B cell (primary cell): ENCODE results near the gene NPAS3. TPM values are rescaled to one million over a fixed set of nuclear protein-coding genes. Genes with fewer than 3 reads are reported as not detected.

ENCODE experiments used
- ATAC-seq: fragments of 200-7000 bp; cut with Tn5 transposase; one replicate; pipeline ENCODE4 v1.10.0; 2021; ENCODE audit warnings: low read depth, mild to moderate bottlenecking, moderate number of reproducible peaks, moderate library complexity
- CTCF ChIA-PET: fragments of 350-600 bp; sonication (Branson Sonifier 250); formaldehyde crosslinking; loops from one replicate; lab custom pipeline; 2021; ENCODE audit warnings: antibody characterized with exemption, inconsistent platforms; lab: Charles Lee
- POLR2A ChIA-PET: fragments of 350-600 bp; sonication (Branson Sonifier 250); formaldehyde crosslinking; loops from one replicate; lab custom pipeline; 2021; ENCODE audit warnings: antibody characterized with exemption; lab: Charles Lee
- DNase-seq: peaks from one replicate; pipeline ENCODE4 v3.0.0; 2013
- H2AFZ ChIP-seq: 2 replicates; pipeline ENCODE4 v1.6.1; 2012; ENCODE audit warnings: mild to moderate bottlenecking, low read depth, low read length; ENCODE audit not compliant: insufficient read depth, poor library complexity, severe bottlenecking
- H3K27ac ChIP-seq, 2 donors: 1 replicate in 1 of 2; 2 replicates in 1 of 2; pipeline ENCODE4 v1.5.1; 2012 to 2013; ENCODE audit warnings: low read length in 2 of 2, mild to moderate bottlenecking in 2 of 2, moderate library complexity in 1 of 2
- H3K27me3 ChIP-seq, 4 experiments: fragments of 200-600 bp in 1 of 4; sonication (generic) in 1 of 4; replicated peaks in 1 of 4; 1 replicate in 2 of 4; 2 replicates in 2 of 4; pipeline versions ENCODE4 v1.6.1 to v1.7.0; 2013 to 2016; ENCODE audit warnings: low read length in 3 of 4, mild to moderate bottlenecking in 2 of 4, mixed read lengths in 1 of 4, moderate library complexity in 1 of 4; ENCODE audit not compliant: insufficient read depth in 4 of 4, control insufficient read depth in 3 of 4; ENCODE audit errors: control extremely low read depth in 1 of 4
- H3K36me3 ChIP-seq, 2 experiments: replicated peaks in 1 of 2; 1 replicate in 1 of 2; 2 replicates in 1 of 2; pipeline versions ENCODE4 v1.6.1 to v1.7.1; 2013; ENCODE audit warnings: low read length in 1 of 2; ENCODE audit not compliant: insufficient read depth in 2 of 2, control insufficient read depth in 1 of 2; ENCODE audit errors: control extremely low read depth in 1 of 2, extremely low read depth in 1 of 2
- H3K4me1 ChIP-seq, 2 donors: fragments of 200-600 bp in 1 of 2; sonication (generic) in 1 of 2; 1 replicate in 1 of 2; 2 replicates in 1 of 2; pipeline versions ENCODE4 v1.5.1 to v1.6.1; 2013 to 2017; ENCODE audit warnings: low read length in 2 of 2; ENCODE audit not compliant: control insufficient read depth in 2 of 2, insufficient read depth in 2 of 2
- H3K4me2 ChIP-seq: replicated peaks from 2 replicates; pipeline ENCODE3; 2012; ENCODE audit warnings: mild to moderate bottlenecking, low read depth, low read length; ENCODE audit not compliant: poor library complexity, severe bottlenecking
- H3K4me3 ChIP-seq, 5 experiments: fragments of 200-600 bp in 1 of 5; sonication (generic) in 1 of 5; 1 replicate in 3 of 5; 2 replicates in 2 of 5; pipeline versions ENCODE4 v1.5.1 to v1.7.0; 2011 to 2016; ENCODE audit warnings: low read length in 4 of 5, mild to moderate bottlenecking in 4 of 5, low read depth in 2 of 5, control low read depth in 1 of 5, moderate library complexity in 1 of 5; ENCODE audit not compliant: insufficient read depth in 1 of 5; ENCODE audit errors: control extremely low read depth in 1 of 5, extremely low read depth in 1 of 5
- H3K79me2 ChIP-seq: fragments of 200-600 bp; sonication (generic); one replicate; pipeline ENCODE4 v1.6.0; 2016; ENCODE audit warnings: low read length; ENCODE audit not compliant: control insufficient read depth, insufficient read depth
- H3K9ac ChIP-seq: fragments of 200-600 bp; sonication (generic); 2 replicates; pipeline ENCODE4 v1.6.1; 2017; ENCODE audit warnings: mild to moderate bottlenecking, low read length, moderate library complexity
- H3K9me3 ChIP-seq, 3 donors: one replicate each; pipeline versions ENCODE4 v1.6.1 to v1.7.1; 2013; ENCODE audit warnings: low read length in 2 of 3; ENCODE audit not compliant: control insufficient read depth in 2 of 3, insufficient read depth in 1 of 3; ENCODE audit errors: control extremely low read depth in 1 of 3
- H4K20me1 ChIP-seq: 2 replicates; pipeline ENCODE4 v1.6.0; 2012; ENCODE audit warnings: mild to moderate bottlenecking, low read length; ENCODE audit not compliant: insufficient read depth, control insufficient read depth, poor library complexity, severe bottlenecking
- H3K27ac Mint-ChIP-seq: one replicate; pipeline ENCODE4 v1.8.0; 2021; ENCODE audit warnings: mixed read lengths
- H3K27me3 Mint-ChIP-seq: one replicate; pipeline ENCODE4 v1.8.0; 2021; ENCODE audit warnings: mixed read lengths
- H3K4me1 Mint-ChIP-seq: one replicate; pipeline ENCODE4 v1.8.0; 2021; ENCODE audit warnings: mixed read lengths
- H3K4me3 Mint-ChIP-seq: one replicate; pipeline ENCODE4 v1.8.0; 2021; ENCODE audit warnings: mixed read lengths
- H3K9me3 Mint-ChIP-seq: one replicate; pipeline ENCODE4 v1.8.0; 2022; ENCODE audit warnings: mixed read lengths; ENCODE audit not compliant: insufficient read depth
- EZH2 ChIP-seq: IDR thresholded peaks from 2 replicates; pipeline ENCODE4 v1.6.1; 2012; ENCODE audit warnings: borderline replicate concordance, low read depth, mild to moderate bottlenecking, moderate library complexity, low read length; ENCODE audit not compliant: insufficient read depth, poor library complexity, severe bottlenecking
- WGBS: methylation state at CpG from one replicate; pipeline ENCODE4 v1.1.5; 2013; ENCODE audit warnings: missing lambda C conversion rate; ENCODE audit not compliant: insufficient coverage; 5-methylcytosine and 5-hydroxymethylcytosine counted together
- intact Hi-C: fragments of 100-400 bp; cut with micrococcal nuclease; formaldehyde crosslinking; loops from one replicate; pipeline ENCODE4 v1.10.0; 2022
- polyA plus RNA-seq: library from polyadenylated mRNA; depleted of rRNA; stranded (reverse); fragments of >200 nt; gene quantifications from 2 replicates; pipeline ENCODE4 v1.2.3, GENCODE V29; 2012
- total RNA-seq, 2 donors: library from RNA; stranded (reverse); fragments of 120-200 nt in 1 of 2; gene quantifications; 1 replicate in 1 of 2; 2 replicates in 1 of 2; pipeline versions ENCODE4 v1.2.3 to v1.2.4, GENCODE V29; 2013 to 2022
- TF ChIP-seq, protein P1 (sequence below): fragments of 200-600 bp; IDR thresholded peaks from one replicate; pipeline ENCODE4 v1.8.0; 2022; ENCODE audit warnings: antibody characterized with exemption, mild to moderate bottlenecking

NPAS3 gene
- total and polyA plus RNA-seq, 2 donors (not counting 1 experiment from before 2014, with no cell fraction given), result not detected

- ATAC-seq, result no peak
- Mint-ChIP-seq H3K4me3 (no peak overlapping the region), H3K9me3 (no peaks in the 10 kb centered on the region), H3K27me3 (no peaks in the 10 kb centered on the region), H3K27ac (no peak overlapping the region), H3K4me1 (no peaks in the 10 kb centered on the region)
- H3K27me3 ChIP-seq, result no peaks in the 10 kb centered on the region
- ChIA-PET POLR2A (no interaction called here), CTCF (no interaction called here)
- H3K9me3 ChIP-seq, result no peaks in the 10 kb centered on the region
- no peak overlapping the region for H3K9ac ChIP-seq
- H3K27ac ChIP-seq, result no peak overlapping the region
- H3K36me3 ChIP-seq, result no peaks in the 10 kb centered on the region
- no peaks in the 10 kb centered on the region for H4K20me1 ChIP-seq
- WGBS, result no CpG with 5 or more reads among the region's 3 CpGs
- intact Hi-C loops, result no loop called here
- H3K4me3 ChIP-seq, result no peak overlapping the region
- no peaks in the 10 kb centered on the region for H3K4me1 ChIP-seq
- no peak overlapping the region for H2AFZ ChIP-seq
- no peak for DNase-seq
- no peak for TF ChIP-seq EZH2
- TF ChIP-seq, protein P1, sequence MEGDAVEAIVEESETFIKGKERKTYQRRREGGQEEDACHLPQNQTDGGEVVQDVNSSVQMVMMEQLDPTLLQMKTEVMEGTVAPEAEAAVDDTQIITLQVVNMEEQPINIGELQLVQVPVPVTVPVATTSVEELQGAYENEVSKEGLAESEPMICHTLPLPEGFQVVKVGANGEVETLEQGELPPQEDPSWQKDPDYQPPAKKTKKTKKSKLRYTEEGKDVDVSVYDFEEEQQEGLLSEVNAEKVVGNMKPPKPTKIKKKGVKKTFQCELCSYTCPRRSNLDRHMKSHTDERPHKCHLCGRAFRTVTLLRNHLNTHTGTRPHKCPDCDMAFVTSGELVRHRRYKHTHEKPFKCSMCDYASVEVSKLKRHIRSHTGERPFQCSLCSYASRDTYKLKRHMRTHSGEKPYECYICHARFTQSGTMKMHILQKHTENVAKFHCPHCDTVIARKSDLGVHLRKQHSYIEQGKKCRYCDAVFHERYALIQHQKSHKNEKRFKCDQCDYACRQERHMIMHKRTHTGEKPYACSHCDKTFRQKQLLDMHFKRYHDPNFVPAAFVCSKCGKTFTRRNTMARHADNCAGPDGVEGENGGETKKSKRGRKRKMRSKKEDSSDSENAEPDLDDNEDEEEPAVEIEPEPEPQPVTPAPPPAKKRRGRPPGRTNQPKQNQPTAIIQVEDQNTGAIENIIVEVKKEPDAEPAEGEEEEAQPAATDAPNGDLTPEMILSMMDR, result no peak
- no peaks in the 10 kb centered on the region for H3K79me2 ChIP-seq
- no peak overlapping the region for H3K4me2 ChIP-seq
These were observed 342.0 kb downstream of the NPAS3 start for GRCh38 chr14:33280646-33281045.

GRCh38 chr14:33282331-33283230, 343.9 kb downstream of the NPAS3 start:
- H3K4me3 ChIP-seq, result no peak overlapping the region
- 99% methylated on average over 7 of the region's 11 CpGs for WGBS
- H3K27me3 ChIP-seq, result no peaks in the 10 kb centered on the region
- ChIA-PET CTCF (no interaction called here), POLR2A (no interaction called here)
- H3K4me2 ChIP-seq, result no peak overlapping the region
- no peak overlapping the region for H3K9ac ChIP-seq
- TF ChIP-seq, protein P1, result no peak
- TF ChIP-seq EZH2, result no peak
- Mint-ChIP-seq H3K4me1 (no peaks in the 10 kb centered on the region), H3K9me3 (no peaks in the 10 kb centered on the region), H3K4me3 (no peak overlapping the region), H3K27me3 (no peaks in the 10 kb centered on the region), H3K27ac (no peak overlapping the region)
- H3K36me3 ChIP-seq, result no peaks in the 10 kb centered on the region
- H3K79me2 ChIP-seq, result no peaks in the 10 kb centered on the region
- H4K20me1 ChIP-seq, result no peaks in the 10 kb centered on the region
- H3K4me1 ChIP-seq, result no peaks in the 10 kb centered on the region
- H3K27ac ChIP-seq, result no peak overlapping the region
- no peak for ATAC-seq
- no peaks in the 10 kb centered on the region for H3K9me3 ChIP-seq
- H2AFZ ChIP-seq, result no peak overlapping the region
- no peak for DNase-seq
- intact Hi-C loops, result no loop called here
